Cardiac fibroblast (primary cell): ENCODE data around the gene GAD2.

ENCODE experiments used
- DNase-seq, 2 donors: peaks; one replicate each; pipeline versions ENCODE4 v3.0.0 to v3.0.0-alpha.2; 2010; ENCODE audit warnings: low read depth in 2 of 2
- H3K4me3 ChIP-seq, 2 donors: replicated peaks in 1 of 2; 1 replicate in 1 of 2; 2 replicates in 1 of 2; pipeline ENCODE4 v1.5.1; 2011; ENCODE audit warnings: low read depth in 2 of 2, low read length in 2 of 2, mild to moderate bottlenecking in 2 of 2, moderate library complexity in 1 of 2
- CTCF ChIP-seq: IDR thresholded peaks from one replicate; pipeline ENCODE4 v1.5.1; 2011; ENCODE audit warnings: low read depth, mild to moderate bottlenecking, low read length, inconsistent platforms

GAD2 gene

GRCh38 chr10:26198119-26198518, 18.5 kb upstream of the GAD2 start:
- no peak for DNase-seq
- H3K4me3 ChIP-seq = no peak overlapping the region
- TF ChIP-seq CTCF = no peak

GRCh38 chr10:26199841-26200240, 16.7 kb upstream of the GAD2 start:
- TF ChIP-seq CTCF = no peak
- no peak overlapping the region for H3K4me3 ChIP-seq

GRCh38 chr10:26205223-26205622, 11.4 kb upstream of the GAD2 start:
- H3K4me3 ChIP-seq = no peak overlapping the region
- no peak for DNase-seq
- no peak for TF ChIP-seq CTCF

More at GRCh38 chr10:26199841-26200240, 16.7 kb upstream of the GAD2 start:
- DNase-seq = no peak

- H3K4me3 ChIP-seq = no peak overlapping the region
- TF ChIP-seq CTCF = no peak
- DNase-seq = no peak
These were observed 4.7 kb upstream of the GAD2 start for GRCh38 chr10:26211781-26212444.

GRCh38 chr10:26212511-26212910, 4.1 kb upstream of the GAD2 start:
- no peak for TF ChIP-seq CTCF
- DNase-seq = no peak
- no peak overlapping the region for H3K4me3 ChIP-seq

- DNase-seq = no peak
- no peak overlapping the region for H3K4me3 ChIP-seq
- TF ChIP-seq CTCF = no peak
These were observed 3.3 kb upstream of the GAD2 start for GRCh38 chr10:26213157-26213800.
